Fibroblast of mammary gland (primary cell): ENCODE measurements around the gene FZD4.

Experiments used
- DNase-seq: peaks from one replicate; pipeline ENCODE4 v3.0.0-alpha.2; 2010; ENCODE audit warnings: low read depth
- H3K4me3 ChIP-seq: 2 replicates; pipeline ENCODE4 v1.5.1; 2011; ENCODE audit warnings: low read depth, mild to moderate bottlenecking, low read length, moderate library complexity; ENCODE audit not compliant: control insufficient read depth
- CTCF ChIP-seq: conservative IDR thresholded peaks from 2 replicates; pipeline ENCODE4 v1.5.1; 2011; ENCODE audit warnings: low read depth, low read length, inconsistent platforms; ENCODE audit not compliant: control insufficient read depth, insufficient read depth

Gene FZD4

GRCh38 chr11:86926975-86927374 is 28.2 kb downstream of the FZD4 start:
- no peak for DNase-seq
- no peak overlapping the region for H3K4me3 ChIP-seq
- TF ChIP-seq CTCF = no peak

- no peak overlapping the region for H3K4me3 ChIP-seq
- TF ChIP-seq CTCF = no peak
- DNase-seq = no peak
Measured at GRCh38 chr11:86923999-86924766, 31.0 kb downstream of the FZD4 start.

- H3K4me3 ChIP-seq = no peak overlapping the region
- no peak for TF ChIP-seq CTCF
- DNase-seq = no peak
Measured at GRCh38 chr11:86922225-86922624, 33.0 kb downstream of the FZD4 start.

- peak; percentile 79 for TF ChIP-seq CTCF
- peak; percentile 83 for DNase-seq
- H3K4me3 ChIP-seq = no peak overlapping the region
Measured at GRCh38 chr11:86919557-86920210, 35.5 kb downstream of the FZD4 start.

GRCh38 chr11:86918973-86919372 is 36.2 kb downstream of the FZD4 start:
- no peak for TF ChIP-seq CTCF

GRCh38 chr11:86918496-86918895 is 36.7 kb downstream of the FZD4 start:
- no peak overlapping the region for H3K4me3 ChIP-seq
- no peak for TF ChIP-seq CTCF
- DNase-seq = no peak

More at GRCh38 chr11:86918973-86919372, 36.2 kb downstream of the FZD4 start:
- no peak overlapping the region for H3K4me3 ChIP-seq
- DNase-seq = no peak
